Kidney glomerular epithelial cell (primary cell): Measurements from ENCODE around the gene GSDME.

Experiments
- DNase-seq: peaks from one replicate; lab custom pipeline; 2025; lab: John Stamatoyannopoulos, UW

GSDME gene

DNA sequence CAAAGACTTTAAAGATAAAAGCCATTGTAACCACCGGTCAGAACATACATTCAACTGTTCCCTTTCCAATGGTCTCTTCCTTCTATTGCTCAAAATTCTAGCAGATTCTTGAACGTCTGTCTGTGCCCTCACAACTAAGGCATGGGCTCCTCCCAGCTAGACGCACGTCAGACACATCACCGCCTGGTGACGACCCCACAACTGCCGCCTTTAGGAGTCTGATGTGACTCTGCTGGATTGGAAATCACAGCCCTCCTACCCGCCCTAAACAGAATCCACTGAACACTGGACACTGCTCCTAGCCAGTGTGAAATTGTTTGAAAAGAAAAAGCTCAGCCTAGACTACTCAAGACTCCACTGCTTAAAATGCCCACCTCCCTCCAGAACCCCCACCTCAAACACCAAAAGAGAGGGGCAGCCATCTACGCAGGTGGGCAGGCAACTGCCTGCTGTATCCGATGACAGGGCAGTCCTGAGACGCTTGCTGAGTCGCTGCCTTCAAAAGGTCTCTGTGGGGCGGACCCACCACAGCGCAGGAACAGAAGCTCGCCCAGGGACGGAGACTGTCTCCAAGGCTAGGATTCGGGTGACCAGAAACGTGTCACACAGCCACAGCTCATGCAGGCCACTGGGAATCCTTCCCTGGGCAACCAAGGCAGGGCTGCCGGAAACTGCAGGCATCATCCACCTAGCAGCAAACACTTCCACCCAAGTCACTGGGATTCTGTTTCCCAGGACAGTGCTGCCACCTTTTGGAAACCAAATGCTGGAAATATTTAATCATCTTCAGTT is 34.7 kb downstream of the GSDME start:
- no peak for DNase-seq

GRCh38 chr7:24721481-24722001 is 35.7 kb downstream of the GSDME start:
- DNase-seq: no peak

GRCh38 chr7:24720283-24720682 is 37.0 kb downstream of the GSDME start:
- DNase-seq: no peak

DNA sequence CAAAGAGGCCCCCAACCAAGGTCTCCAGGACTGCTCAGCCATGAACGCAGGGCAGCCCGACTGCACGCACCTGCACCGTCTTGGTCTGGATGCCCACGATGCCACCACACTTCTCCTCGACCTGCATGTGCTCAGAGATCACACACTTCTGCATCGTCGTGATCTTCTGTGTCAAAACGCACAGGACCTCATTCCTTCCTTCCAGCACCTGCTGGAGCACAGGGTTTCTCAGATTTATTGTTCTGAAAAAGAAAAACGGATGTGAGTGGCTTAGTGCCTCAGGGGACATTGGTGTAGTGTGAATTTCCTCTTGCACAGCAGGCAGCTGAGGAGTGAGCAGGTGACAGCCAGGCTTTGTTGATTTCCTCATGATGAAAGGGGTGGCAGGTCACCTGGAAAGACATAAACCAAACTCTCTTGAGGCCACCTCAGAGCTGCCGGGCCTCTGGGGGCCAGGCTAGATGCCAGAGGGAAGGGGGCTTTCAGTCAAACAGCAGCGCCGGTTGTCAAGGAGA is 38.2 kb downstream of the GSDME start:
- DNase-seq: no peak

DNA sequence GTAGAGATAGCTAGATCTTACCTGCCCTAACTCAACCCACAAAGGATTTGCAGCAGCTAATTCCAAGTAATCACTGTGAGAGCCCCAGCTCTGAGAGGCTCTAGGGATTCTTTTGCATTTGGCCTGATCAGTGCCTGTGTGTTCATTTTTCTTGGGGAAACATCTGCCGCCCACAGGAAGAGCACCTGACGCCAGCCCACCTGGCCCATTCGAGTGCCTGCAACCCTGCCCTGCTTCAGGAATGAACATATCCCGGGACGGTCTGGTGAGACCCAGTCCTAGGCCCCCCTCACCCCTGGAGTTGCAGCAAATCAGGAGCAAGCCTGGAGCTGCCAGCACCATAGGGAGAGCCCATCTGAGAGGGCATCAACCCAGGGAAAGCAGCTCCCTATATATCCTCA is 38.8 kb downstream of the GSDME start:
- DNase-seq: no peak

- no peak for DNase-seq
Observed at GRCh38 chr7:24717694-24718320, 39.5 kb downstream of the GSDME start.

GRCh38 chr7:24717247-24717622 is 40.0 kb downstream of the GSDME start:
- no peak for DNase-seq

DNA sequence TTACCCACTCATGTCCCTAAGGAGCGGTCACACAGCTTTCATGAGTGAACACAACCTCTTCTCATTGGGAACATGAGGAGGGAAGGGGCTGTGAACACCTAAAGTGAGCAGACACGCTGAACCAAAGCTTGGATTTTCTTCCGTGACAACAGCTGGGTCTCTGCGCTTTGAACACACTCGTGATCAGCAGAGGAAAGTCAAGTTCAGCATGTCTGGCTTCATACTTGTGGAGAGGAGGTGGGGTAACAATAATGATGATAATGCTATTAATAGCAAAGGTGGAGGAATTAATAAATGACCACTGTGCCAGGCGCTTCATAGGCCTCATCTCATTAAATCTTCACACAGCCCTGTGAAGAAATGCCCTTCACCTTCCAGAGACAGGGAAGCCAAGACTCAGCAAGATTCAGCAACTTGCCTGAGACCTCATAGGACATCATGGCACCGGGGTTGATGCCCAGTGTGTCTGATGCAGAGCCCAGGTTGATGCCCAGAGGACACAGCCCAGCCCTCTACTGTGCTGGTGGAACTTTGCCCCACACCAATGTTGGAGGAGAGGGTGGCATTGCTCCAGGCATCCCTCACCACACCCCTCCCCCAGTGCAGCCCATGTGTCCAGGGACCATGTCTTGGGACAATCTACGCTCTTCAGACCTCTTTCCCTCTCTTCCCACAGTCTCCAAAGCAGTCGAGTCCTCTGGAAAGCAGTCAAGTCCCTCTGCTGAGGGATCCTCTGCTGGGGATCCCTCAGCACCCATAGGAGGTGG is 40.6 kb downstream of the GSDME start:
- DNase-seq: no peak

GRCh38 chr7:24715661-24716479 is 41.4 kb downstream of the GSDME start:
- DNase-seq: no peak

DNA sequence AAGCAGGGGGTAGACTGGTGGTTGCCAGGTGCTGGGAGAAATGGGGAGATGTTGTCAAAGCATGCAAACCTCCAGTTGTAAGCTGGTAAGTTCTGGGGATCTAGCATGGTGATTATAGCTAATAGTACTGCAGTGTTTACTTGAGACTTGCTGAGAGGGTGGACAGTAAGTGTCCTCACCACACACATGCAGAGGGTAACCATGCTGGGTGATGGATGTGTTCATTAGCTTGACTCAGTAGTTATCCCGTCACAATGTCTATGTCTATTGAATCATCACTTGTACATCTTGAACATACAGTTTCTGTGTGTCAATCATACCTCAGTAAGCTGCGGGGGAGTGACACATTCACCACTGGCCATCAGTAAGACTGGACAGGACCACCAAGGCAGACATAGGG is 42.1 kb downstream of the GSDME start:
- DNase-seq: no peak

GRCh38 chr7:24714676-24715010 is 42.6 kb downstream of the GSDME start:
- DNase-seq: no peak

GRCh38 chr7:24713850-24714675 is 43.2 kb downstream of the GSDME start:
- DNase-seq: no peak

GRCh38 chr7:24713039-24713793 is 44.0 kb downstream of the GSDME start:
- DNase-seq: no peak

GRCh38 chr7:24709585-24710360 is 47.5 kb downstream of the GSDME start:
- no peak for DNase-seq

- DNase-seq: no peak
Observed at GRCh38 chr7:24709051-24709450, 48.2 kb downstream of the GSDME start.

- no peak for DNase-seq
Observed at GRCh38 chr7:24707988-24708615, 49.2 kb downstream of the GSDME start.

DNA sequence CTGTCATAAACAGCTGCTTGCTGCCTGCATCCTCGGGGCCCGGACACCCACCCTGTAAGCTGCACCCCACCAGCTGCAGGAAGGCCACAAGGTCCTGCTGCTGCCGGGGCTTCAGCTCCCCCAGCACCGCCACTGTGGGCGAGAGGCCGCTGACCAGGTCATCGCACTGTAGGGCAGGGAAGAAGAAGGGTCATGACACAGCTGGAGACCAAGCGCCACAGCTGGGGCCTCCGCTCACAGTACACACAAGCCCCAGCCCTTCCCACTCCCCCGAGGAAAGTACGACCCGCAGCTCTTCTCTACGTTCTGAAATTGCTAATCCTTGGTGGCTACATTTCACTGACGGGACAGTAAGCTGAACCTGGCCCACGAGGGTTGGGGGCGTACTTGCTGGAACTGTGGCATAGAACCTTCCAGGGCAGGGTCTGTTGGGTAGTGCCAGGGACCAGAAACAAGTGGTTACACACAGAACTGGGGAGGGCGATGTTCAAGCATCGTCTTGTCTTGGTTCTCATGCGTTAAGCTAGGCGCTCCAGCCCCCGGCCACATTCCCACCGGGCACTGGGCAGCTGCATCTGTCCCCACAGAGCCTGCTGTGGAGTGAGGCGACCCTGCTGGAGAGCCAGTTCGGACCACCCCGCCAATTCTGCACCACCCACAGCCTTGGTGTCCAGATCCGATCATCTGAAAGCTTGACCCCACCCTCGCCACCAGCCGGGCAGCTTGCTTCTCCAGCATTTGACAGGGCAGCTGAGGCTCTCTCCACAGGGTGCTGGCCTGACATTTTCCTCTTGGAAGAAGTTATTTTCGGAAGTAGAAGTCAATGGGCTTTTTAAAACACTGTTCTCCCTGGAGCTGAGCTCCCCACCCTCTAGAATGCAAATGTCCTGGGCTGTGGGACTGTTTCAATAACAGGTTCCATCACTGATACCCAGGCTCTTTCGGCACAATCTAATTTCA is 50.8 kb downstream of the GSDME start:
- no peak for DNase-seq

DNA sequence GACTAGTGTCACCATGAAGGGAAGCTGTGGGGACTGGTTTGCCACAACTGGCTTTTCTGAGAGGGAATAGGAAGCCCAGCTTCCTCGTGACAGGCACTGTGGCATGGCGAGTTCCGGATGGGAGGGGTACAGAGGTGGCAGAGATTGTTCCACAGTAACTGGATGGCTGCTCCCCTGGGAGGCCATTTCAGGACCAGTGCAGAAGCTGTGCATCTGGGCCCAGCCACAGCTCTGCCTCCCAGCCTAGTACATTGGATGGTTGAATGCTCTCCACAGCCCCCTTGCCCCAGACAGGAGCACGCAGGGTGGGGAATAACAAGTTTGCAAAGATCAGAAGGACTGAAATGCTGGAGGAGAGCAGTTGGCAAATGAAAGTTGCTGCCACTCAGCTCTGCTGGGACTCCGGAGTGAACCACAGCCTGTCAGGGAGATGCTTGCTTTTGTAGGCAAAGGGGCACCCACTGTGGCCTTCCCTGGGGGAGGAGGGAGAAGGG is 51.8 kb downstream of the GSDME start:
- DNase-seq: no peak
